ENCODE measurements around the gene STEAP1. TPM values are rescaled to one million over a fixed set of nuclear protein-coding genes. Genes with fewer than 3 reads are reported as not detected.
"Not testable (repeated sequence)": the region's sequence is repeated elsewhere in the genome, so short reads cannot be mapped to it uniquely, and the experiment has no call there.

The STEAP1 gene
- under 1 TPM; 0.41 to 0.50 TPM for total RNA-seq

- H3K4me1 Mint-ChIP-seq (ENCODE audit: low read depth); POLR2A ChIA-PET; H3K9me3 Mint-ChIP-seq; H3K27ac Mint-ChIP-seq; H3K36me3 Mint-ChIP-seq: not testable (repeated sequence)
- DNase-seq = peak; percentile 90
- intact Hi-C loops (cut with micrococcal nuclease) = loop anchor here (1.0 to 5.0 kb wide), 7 partner anchors 25 to 273 kb away; partner anchors contain the start of genes CFAP69, GTPBP10 and STEAP2
- CTCF ChIA-PET = interaction anchor here (0.8 to 3.5 kb wide), 22 partner anchors 9 to 301 kb away, joined by 3 to 101 read pairs (median 4); partner anchors contain the start of genes CFAP69, CLDN12 and GTPBP10
- H3K4me3 Mint-ChIP-seq = peak within 1 kb of the TSS; percentile 51
- H3K27me3 Mint-ChIP-seq = peaks cover 25% of the 10 kb centered on the region
These were observed at the start of gene STEAP1 for GRCh38 chr7:90153943-90154771. STEAP1 (plus strand) TSS chr7:90154469; CDS start chr7:90159789, 5,320 bp downstream.

- H3K27me3 Mint-ChIP-seq = peaks cover 18% of the 10 kb centered on the region
- DNase-seq; H3K4me1 Mint-ChIP-seq (ENCODE audit: low read depth); POLR2A ChIA-PET; intact Hi-C loops (cut with micrococcal nuclease); CTCF ChIA-PET; H3K27ac Mint-ChIP-seq; H3K36me3 Mint-ChIP-seq; H3K4me3 Mint-ChIP-seq; H3K9me3 Mint-ChIP-seq: not testable (repeated sequence)
These were observed 39.3 kb upstream of the STEAP1 start for GRCh38 chr7:90114972-90115371.

GRCh38 chr7:90118551-90119177 lies 35.6 kb upstream of the STEAP1 start:
- H3K36me3 Mint-ChIP-seq; intact Hi-C loops (cut with micrococcal nuclease); POLR2A ChIA-PET; H3K9me3 Mint-ChIP-seq; CTCF ChIA-PET; DNase-seq; H3K27ac Mint-ChIP-seq: not testable (repeated sequence)
- Mint-ChIP-seq H3K4me1 (ENCODE audit: low read depth) (peaks cover 12% of the 10 kb centered on the region), H3K27me3 (peaks cover 21% of the 10 kb centered on the region), H3K4me3 (peak overlapping the region; percentile 60)

DNA sequence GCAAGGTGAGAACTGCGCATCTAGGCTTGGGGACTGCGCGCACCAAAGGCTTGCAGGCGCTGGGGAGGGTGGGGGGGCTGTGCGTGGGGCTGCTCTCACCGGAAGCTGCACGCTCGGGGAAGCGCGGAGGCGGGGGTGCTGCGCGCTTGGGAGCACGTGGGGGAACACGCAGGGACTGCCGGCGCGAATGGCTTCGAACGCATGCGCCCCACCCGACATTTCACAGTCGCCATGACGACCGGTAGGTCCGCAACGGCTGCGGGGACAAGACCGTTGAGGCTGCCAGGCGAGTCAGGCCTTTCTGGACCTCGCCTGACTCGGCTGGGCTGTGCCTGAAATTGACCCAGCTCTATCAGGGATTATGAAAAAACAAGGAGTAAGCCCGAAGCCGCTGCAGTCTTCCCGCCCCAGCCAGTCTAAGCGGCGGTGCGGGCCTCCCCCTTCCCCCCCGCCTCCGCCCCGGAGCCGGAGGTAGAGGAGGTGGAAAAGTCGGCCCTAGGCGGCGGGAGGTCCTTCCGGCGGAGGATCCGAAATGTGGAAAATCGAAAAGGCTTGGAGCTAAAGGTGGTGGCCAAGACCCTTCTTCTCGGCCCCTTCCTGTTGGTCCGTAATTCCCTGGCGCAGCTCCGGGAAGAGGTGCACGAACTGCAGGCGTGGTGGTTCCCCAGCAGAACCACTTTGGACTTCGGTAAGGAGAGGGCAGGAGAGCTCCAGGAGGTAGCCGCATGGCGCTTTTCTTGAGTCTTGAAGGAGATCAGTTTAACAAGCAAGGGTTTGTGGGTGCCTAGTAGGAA lies 34.9 kb upstream of the STEAP1 start:
- H3K4me1 Mint-ChIP-seq (ENCODE audit: low read depth) = peaks cover 12% of the 10 kb centered on the region
- no peaks in the 10 kb centered on the region for H3K9me3 Mint-ChIP-seq
- H3K27ac Mint-ChIP-seq = no peak overlapping the region
- CTCF ChIA-PET = no interaction called here
- no peaks in the 10 kb centered on the region for H3K36me3 Mint-ChIP-seq
- peaks cover 21% of the 10 kb centered on the region for H3K27me3 Mint-ChIP-seq
- peak overlapping the region; percentile 60 for H3K4me3 Mint-ChIP-seq
- peak; percentile 44 for DNase-seq
- intact Hi-C loops (cut with micrococcal nuclease) = no loop called here
- POLR2A ChIA-PET = no interaction called here

GRCh38 chr7:90120205-90120604 lies 34.1 kb upstream of the STEAP1 start:
- POLR2A ChIA-PET; H3K27ac Mint-ChIP-seq; intact Hi-C loops (cut with micrococcal nuclease); H3K36me3 Mint-ChIP-seq; CTCF ChIA-PET; H3K9me3 Mint-ChIP-seq; DNase-seq: not testable (repeated sequence)
- Mint-ChIP-seq H3K4me3 (peak overlapping the region; percentile 60), H3K4me1 (ENCODE audit: low read depth) (peaks cover 12% of the 10 kb centered on the region), H3K27me3 (peaks cover 21% of the 10 kb centered on the region)

DNA sequence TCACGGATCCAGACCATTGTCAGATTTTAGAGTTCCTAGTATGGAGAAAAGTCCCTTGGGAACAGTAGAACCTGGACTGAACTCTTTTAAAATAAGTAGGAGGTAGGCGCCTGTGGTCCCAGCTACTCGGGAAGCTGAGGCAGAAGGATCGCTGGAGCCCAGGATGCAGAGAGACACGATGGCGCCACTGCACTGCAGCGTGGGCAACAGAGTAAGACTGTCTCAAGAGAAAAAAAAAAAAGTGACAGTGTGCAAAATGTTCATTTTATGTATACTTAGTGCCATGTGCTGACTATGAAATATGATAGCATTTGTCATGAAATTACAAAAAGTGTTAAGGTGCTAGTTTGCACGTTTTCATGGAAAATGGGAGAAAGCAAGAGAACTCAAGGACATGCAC lies 22.5 kb upstream of the STEAP1 start:
- H3K36me3 Mint-ChIP-seq; H3K4me1 Mint-ChIP-seq (ENCODE audit: low read depth); CTCF ChIA-PET; H3K4me3 Mint-ChIP-seq; POLR2A ChIA-PET; H3K9me3 Mint-ChIP-seq; H3K27ac Mint-ChIP-seq; intact Hi-C loops (cut with micrococcal nuclease); DNase-seq: not testable (repeated sequence)
- H3K27me3 Mint-ChIP-seq = peaks cover 15% of the 10 kb centered on the region

DNA sequence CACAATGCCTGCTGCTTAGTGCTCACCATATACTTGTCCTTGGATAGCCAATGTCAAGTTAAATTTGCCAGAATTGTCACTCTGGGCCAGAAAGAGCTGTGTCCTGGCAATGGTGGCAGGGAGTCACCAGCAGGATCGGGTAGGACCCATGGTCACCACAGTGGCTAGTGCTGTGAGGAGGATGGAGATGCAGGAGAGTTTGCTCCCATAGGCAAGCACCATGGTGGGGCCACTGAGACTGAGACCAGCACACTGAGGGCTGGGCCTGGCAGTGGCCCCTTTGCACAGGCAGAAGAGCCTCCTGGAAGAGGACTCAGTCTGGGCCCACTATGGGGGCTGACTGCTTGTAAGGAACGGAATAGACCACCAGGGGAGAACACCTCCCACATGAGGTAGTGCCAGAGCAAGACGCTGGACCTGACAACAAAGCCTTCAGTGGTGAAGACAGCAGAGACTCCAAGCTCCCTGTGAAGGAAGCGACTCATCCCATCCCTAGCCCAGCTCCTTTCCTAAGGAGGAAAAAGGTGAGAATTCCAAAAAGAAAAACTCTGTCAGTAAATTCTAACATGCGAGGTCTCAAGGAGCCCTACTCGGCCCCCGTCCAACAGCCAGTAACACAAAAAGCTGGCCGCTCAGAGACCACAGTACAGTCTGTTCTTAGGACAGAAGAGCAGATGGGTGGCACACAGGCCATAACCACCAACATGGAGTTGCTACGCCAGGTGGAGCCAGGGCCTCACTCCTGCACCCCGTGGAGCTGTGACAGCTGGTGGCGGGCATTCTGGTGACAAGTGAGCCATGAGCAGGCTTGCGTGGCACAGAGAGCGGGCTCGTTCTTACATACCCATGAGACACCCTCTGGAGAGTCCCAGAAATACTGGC lies 6.9 kb upstream of the STEAP1 start:
- H3K4me3 Mint-ChIP-seq; CTCF ChIA-PET; DNase-seq; H3K36me3 Mint-ChIP-seq; H3K27me3 Mint-ChIP-seq; H3K27ac Mint-ChIP-seq; H3K9me3 Mint-ChIP-seq; H3K4me1 Mint-ChIP-seq (ENCODE audit: low read depth); POLR2A ChIA-PET; intact Hi-C loops (cut with micrococcal nuclease): not testable (repeated sequence)

GRCh38 chr7:90149428-90149827 lies 4.8 kb upstream of the STEAP1 start:
- H3K27ac Mint-ChIP-seq; H3K4me1 Mint-ChIP-seq (ENCODE audit: low read depth); H3K36me3 Mint-ChIP-seq; CTCF ChIA-PET; H3K4me3 Mint-ChIP-seq; POLR2A ChIA-PET; H3K27me3 Mint-ChIP-seq; H3K9me3 Mint-ChIP-seq; intact Hi-C loops (cut with micrococcal nuclease): not testable (repeated sequence)
- peak; percentile 40 for DNase-seq

DNA sequence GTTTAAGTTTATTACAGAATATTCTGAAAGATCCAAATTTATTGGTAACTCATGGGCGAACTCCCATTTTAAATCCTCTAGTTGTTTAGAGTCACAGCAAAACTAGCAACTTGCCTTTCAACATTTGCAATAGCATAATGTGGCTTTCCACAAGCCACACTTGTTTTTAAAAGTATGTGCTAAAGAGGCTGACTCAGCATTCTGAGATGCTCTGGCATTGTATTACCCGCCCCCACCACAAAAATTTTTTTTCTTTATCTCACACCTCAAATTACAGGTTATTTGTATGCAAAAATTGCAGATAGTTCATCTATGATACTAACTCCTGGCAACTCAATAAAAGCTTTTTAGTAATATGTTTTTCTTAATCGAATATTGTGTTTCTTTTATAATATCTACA lies 2.4 kb upstream of the STEAP1 start:
- POLR2A ChIA-PET; DNase-seq; H3K4me1 Mint-ChIP-seq (ENCODE audit: low read depth); H3K27ac Mint-ChIP-seq; H3K9me3 Mint-ChIP-seq; H3K36me3 Mint-ChIP-seq; H3K4me3 Mint-ChIP-seq: not testable (repeated sequence)
- peaks cover 22% of the 10 kb centered on the region for H3K27me3 Mint-ChIP-seq
- CTCF ChIA-PET = interaction anchor here (0.9 to 3.5 kb wide), 2 partner anchors 105 to 276 kb away, joined by 3 to 101 read pairs; no protein-coding TSS in a partner anchor
- intact Hi-C loops (cut with micrococcal nuclease) = loop anchor here (5.0 kb wide), 3 partner anchors 60 to 195 kb away; partner anchors contain the start of genes CFAP69, GTPBP10 and STEAP2

DNA sequence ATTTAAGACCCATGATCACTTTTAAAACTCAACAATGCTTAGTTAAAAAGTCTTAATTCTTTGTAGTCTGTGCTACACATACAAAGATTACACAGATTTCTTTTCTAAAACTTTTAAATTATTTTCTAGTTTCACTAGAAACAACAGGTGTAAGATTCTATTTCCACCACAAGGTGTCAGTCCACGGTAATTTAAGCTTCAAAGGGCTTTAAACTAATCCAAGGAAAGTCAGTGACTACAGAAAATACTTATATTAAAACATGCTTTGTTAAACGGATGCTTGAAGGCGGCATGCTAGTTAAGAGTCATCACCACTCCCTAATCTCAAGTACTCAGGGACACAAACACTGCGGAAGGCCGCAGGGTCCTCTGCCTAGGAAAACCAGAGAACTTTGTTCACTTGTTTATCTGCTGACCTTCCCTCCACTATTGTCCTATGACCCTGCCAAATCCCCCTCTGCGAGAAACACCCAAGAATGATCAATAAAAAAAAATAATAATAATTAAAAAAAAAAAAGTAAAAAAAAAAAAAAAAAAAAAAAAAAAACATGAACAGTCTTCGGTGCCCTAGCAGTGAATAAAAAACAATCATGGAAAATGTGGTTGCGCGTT lies 1.5 kb upstream of the STEAP1 start:
- H3K4me1 Mint-ChIP-seq (ENCODE audit: low read depth); H3K27ac Mint-ChIP-seq; H3K36me3 Mint-ChIP-seq; DNase-seq; H3K4me3 Mint-ChIP-seq; H3K9me3 Mint-ChIP-seq; POLR2A ChIA-PET: not testable (repeated sequence)
- CTCF ChIA-PET = interaction anchor here (0.9 to 3.5 kb wide), 7 partner anchors 91 to 280 kb away, joined by 3 to 101 read pairs (median 4); partner anchors contain the start of genes CFAP69 and CLDN12
- peaks cover 25% of the 10 kb centered on the region for H3K27me3 Mint-ChIP-seq
- intact Hi-C loops (cut with micrococcal nuclease) = loop anchor here (5.0 kb wide), 3 partner anchors 60 to 195 kb away; partner anchors contain the start of genes CFAP69, GTPBP10 and STEAP2

- no peak overlapping the region for H3K4me3 Mint-ChIP-seq
- POLR2A ChIA-PET = no interaction called here
- CTCF ChIA-PET = interaction anchor here (1.4 to 3.5 kb wide), 3 partner anchors 105 to 273 kb away, joined by 7 to 101 read pairs (median 7); partner anchors contain the start of gene GTPBP10
These were observed 937 bp downstream of the STEAP1 start for GRCh38 chr7:90155206-90155605.

More at GRCh38 chr7:90155206-90155605, 937 bp downstream of the STEAP1 start:
- H3K27ac Mint-ChIP-seq = no peak overlapping the region
- no peaks in the 10 kb centered on the region for H3K9me3 Mint-ChIP-seq
- peaks cover 3% of the 10 kb centered on the region for H3K4me1 Mint-ChIP-seq (ENCODE audit: low read depth)
- peaks cover 27% of the 10 kb centered on the region for H3K27me3 Mint-ChIP-seq
- intact Hi-C loops (cut with micrococcal nuclease) = loop anchor here (2.0 kb wide), 1 partner anchor 24 kb away; no protein-coding TSS in a partner anchor
- no peak for DNase-seq
- no peaks in the 10 kb centered on the region for H3K36me3 Mint-ChIP-seq
